HG02571 (cell line): ENCODE results near the gene TRIP4.
"Not testable (repeated sequence)": the region's sequence is repeated elsewhere in the genome, so short reads cannot be mapped to it uniquely, and the experiment has no call there.

Experiments used
- ATAC-seq: cut with Tn5 transposase; IDR thresholded peaks from one replicate; pipeline ENCODE4 v1.9.1; 2021; ENCODE audit warnings: mild to moderate bottlenecking, moderate library complexity; ENCODE audit not compliant: unreplicated experiment

Gene TRIP4

GRCh38 chr15:64387562-64388168 lies at the start of gene TRIP4:
TRIP4 (plus strand) TSS chr15:64387836; CDS start chr15:64387864, 28 bp downstream.
- ATAC-seq: peak; percentile 97

- no peak for ATAC-seq
Observed at GRCh38 chr15:64340355-64340754, 47.3 kb upstream of the TRIP4 start.

GRCh38 chr15:64341961-64342360 lies 45.7 kb upstream of the TRIP4 start:
- no peak for ATAC-seq

- no peak for ATAC-seq
Observed at GRCh38 chr15:64343222-64343621, 44.4 kb upstream of the TRIP4 start.

- ATAC-seq: no peak
Observed at GRCh38 chr15:64343841-64344240, 43.8 kb upstream of the TRIP4 start.

- no peak for ATAC-seq
Observed at GRCh38 chr15:64344651-64345294, 42.9 kb upstream of the TRIP4 start.

GRCh38 chr15:64346242-64346641 lies 41.4 kb upstream of the TRIP4 start:
- not testable (repeated sequence) for ATAC-seq

- ATAC-seq: no peak
Observed at GRCh38 chr15:64348455-64348854, 39.2 kb upstream of the TRIP4 start.

- no peak for ATAC-seq
Observed at GRCh38 chr15:64349375-64349774, 38.3 kb upstream of the TRIP4 start.

- no peak for ATAC-seq
Observed at GRCh38 chr15:64351265-64351664, 36.4 kb upstream of the TRIP4 start.

- no peak for ATAC-seq
Observed at GRCh38 chr15:64354688-64355344, 32.8 kb upstream of the TRIP4 start.

- ATAC-seq: peak; percentile 28
Observed at GRCh38 chr15:64355348-64355943, 32.2 kb upstream of the TRIP4 start.

- peak; percentile 96 for ATAC-seq
Observed at GRCh38 chr15:64355944-64356709, 31.5 kb upstream of the TRIP4 start, which contains the start of gene CSNK1G1. CSNK1G1 (minus strand) TSS chr15:64356173; CDS start chr15:64300499, 55,674 bp downstream.

GRCh38 chr15:64356710-64357040 lies 31.0 kb upstream of the TRIP4 start:
- ATAC-seq: no peak

- no peak for ATAC-seq
Observed at GRCh38 chr15:64361259-64361658, 26.4 kb upstream of the TRIP4 start.

- no peak for ATAC-seq
Observed at GRCh38 chr15:64369078-64369607, 18.5 kb upstream of the TRIP4 start.

- not testable (repeated sequence) for ATAC-seq
Observed at GRCh38 chr15:64371383-64371782, 16.3 kb upstream of the TRIP4 start.

GRCh38 chr15:64373360-64373759 lies 14.3 kb upstream of the TRIP4 start:
- ATAC-seq: no peak

- no peak for ATAC-seq
Observed at GRCh38 chr15:64379216-64379960, 8.2 kb upstream of the TRIP4 start.
